Measurements from ENCODE around the gene LYPD8.

LYPD8 gene

GRCh38 chr1:248697907-248698306 lies 57.7 kb downstream of the LYPD8 start:
- no peak for DNase-seq (ENCODE audit: low read depth)

- no peak for DNase-seq (ENCODE audit: low read depth)
Measured at GRCh38 chr1:248696774-248697173, 58.8 kb downstream of the LYPD8 start.

GRCh38 chr1:248696261-248696660 lies 59.3 kb downstream of the LYPD8 start:
- DNase-seq (ENCODE audit: low read depth), result no peak

GRCh38 chr1:248695451-248696132 lies 60.0 kb downstream of the LYPD8 start:
- DNase-seq (ENCODE audit: low read depth), result no peak

GRCh38 chr1:248691567-248692155 lies 63.9 kb downstream of the LYPD8 start:
- DNase-seq (ENCODE audit: low read depth), result no peak
